ENCODE measurements around the gene CKMT2.

- no peak for TF ChIP-seq POLR2AphosphoS5 (IDR thresholded peaks at IDR 0.05)
- TF ChIP-seq POLR2A (IDR thresholded peaks at IDR 0.05) = no peak
- no peak for TF ChIP-seq CTCF (IDR thresholded peaks at IDR 0.05)
- TF ChIP-seq EP300 (IDR thresholded peaks at IDR 0.05) = no peak
Measured at GRCh38 chr5:81256766-81257165, 23.6 kb downstream of the CKMT2 start.

Data from suprapubic skin (tissue), 4 donors.